Stimulated activated CD8-positive, alpha-beta memory T cell treated with anti-CD3 and anti-CD28 coated beads, Interleukin-7, amount 100 ng/mL, for 24 hours (primary cell): Measurements from ENCODE around the gene HEPACAM.

ENCODE experiments used
- DNase-seq: peaks from one replicate; pipeline ENCODE4 v3.0.0-alpha.2; 2020; ENCODE audit warnings: low read depth

HEPACAM gene

DNA sequence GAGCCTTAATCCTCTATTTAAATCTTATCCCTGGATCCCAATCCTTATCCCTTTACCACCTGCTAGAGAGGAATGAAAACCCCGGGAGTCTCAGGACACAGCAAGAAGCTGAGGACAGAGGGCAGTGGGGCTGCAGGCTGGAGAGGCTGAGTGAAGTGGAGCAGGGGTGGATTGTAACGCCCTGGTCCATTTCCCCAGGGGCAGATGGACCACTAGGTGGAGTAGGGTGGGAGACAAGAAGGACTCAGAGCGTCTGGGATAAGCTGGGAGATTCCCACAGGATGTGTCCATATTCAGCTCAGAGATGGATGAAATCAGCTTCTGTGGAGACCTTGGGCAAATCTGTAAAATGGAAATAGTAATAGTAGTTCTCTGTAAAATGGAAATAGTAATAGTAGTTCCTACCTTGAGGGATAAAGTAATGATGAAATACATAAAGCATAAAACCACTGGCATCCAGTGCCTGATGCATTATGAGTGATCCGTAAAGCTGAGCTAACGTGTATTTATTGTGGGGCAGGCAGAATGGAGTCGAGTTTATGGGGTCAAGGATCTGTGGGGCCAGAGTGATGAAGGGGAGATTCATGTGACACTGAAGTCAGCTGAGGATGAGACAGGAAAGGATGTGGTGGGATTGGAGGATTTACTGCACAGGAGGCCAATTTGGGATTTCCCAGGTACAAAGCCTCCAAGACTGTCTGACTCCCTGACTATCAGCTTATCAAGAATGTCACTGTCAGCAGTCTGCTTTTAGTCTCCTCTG is 36.3 kb downstream of the HEPACAM start:
- no peak for DNase-seq

GRCh38 chr11:124898711-124899110 is 37.1 kb downstream of the HEPACAM start:
- no peak for DNase-seq

- DNase-seq = no peak
These were observed 37.6 kb downstream of the HEPACAM start for GRCh38 chr11:124898263-124898680.

- DNase-seq = no peak
These were observed 38.1 kb downstream of the HEPACAM start, which contains the start of gene ROBO4 for GRCh38 chr11:124897674-124898262. Gene ROBO4, minus strand, starts transcription at chr11:124897865. Its CDS starts 70 bp downstream, at chr11:124897795.

GRCh38 chr11:124896821-124897391 is 38.9 kb downstream of the HEPACAM start:
- no peak for DNase-seq

GRCh38 chr11:124896071-124896750 is 39.6 kb downstream of the HEPACAM start:
- no peak for DNase-seq

DNA sequence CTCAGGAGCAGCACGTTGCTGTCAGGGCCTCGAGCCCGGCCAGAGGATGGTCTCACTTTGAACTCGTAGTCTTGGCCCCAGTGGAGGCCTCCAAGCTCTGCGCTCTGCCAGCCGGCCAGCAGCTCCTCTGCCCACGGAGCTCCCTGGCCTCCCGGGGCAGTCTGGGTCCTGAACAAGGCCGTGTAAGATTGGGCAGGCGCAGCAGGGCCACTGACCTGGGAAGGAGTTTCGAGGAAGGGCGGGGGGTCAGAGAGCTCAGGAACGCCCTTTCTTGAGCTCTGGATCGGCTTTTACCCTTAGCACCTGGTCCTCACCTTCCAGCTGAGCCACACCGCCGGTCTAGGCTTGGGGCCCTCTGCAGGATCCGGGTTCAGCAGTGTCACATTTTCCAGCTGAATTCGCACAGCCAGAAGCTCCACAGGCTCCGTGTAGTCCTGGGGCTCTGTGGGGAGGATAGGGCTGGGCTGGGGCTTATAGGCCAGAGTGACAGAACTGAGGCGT is 40.3 kb downstream of the HEPACAM start:
- DNase-seq = no peak

DNA sequence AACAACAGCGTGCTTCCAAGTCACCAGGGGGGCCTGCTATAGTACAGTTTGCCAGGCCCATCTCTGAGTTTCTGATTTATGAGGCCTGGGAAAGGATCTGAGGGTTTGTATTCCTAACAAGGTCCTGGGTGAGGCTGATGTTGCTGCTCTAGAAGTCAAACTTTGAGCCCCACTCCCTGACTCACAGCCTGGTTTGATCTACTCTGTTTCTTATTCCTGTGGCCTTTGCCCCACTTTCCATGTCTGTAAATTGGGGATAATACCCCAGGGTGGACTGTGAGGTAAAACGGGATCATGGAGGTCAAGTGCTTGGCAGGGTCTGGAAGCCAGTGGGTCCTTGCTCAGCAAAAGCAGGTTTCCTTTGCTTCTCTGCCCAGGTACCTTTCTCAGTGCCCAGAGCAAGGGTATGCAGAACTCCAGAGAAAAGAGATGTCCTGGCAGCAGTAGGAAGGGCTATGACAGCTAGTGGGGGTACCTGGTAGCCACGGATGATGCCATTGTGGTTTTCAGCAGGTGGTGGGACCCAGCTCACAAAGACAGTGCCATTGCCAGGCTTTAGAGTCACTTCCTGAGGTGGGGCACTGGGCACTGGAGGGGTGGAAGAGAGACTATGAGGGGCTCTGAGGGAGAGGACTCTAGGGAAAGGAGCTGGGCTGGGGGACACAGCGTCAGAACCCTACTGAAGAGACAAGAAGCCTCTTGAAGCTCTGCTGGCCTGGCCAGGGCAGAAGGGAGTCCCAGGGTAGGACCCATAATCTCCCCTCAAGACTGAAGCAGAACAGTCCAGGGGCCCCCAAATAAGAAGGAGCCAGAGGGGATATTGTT is 41.0 kb downstream of the HEPACAM start:
- DNase-seq = no peak

DNA sequence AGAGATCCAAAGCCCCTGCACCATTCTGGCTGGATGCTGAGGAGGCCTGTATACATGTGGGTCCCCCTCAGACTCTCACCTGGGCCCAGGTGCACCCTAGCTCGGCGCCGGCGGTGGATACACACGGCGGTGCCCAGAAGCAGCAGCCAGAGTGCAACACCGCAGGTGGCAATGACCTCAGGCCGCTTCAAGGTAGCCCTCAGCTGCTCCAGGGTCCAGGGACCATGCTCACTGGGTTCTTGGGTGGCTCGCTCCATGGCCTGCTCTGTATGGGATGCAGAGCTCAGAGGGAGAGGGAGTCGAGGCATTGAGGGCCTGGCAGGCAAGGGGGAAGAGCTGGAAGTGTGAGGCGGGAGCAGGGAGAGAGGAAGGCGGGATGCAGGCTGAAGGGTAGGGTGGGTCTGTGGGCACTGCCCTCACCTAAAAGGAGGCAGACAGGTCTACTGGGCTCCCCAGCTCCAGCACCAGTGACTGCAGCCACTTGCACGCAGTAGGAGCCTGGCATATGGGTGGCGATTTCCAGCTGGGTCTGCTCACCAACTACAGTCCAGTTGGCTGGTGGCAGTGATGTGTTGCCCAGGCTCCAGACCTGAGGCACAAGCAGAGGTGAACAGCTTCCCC is 42.0 kb downstream of the HEPACAM start:
- no peak for DNase-seq

GRCh38 chr11:124892750-124893454 is 42.9 kb downstream of the HEPACAM start:
- DNase-seq = no peak

DNA sequence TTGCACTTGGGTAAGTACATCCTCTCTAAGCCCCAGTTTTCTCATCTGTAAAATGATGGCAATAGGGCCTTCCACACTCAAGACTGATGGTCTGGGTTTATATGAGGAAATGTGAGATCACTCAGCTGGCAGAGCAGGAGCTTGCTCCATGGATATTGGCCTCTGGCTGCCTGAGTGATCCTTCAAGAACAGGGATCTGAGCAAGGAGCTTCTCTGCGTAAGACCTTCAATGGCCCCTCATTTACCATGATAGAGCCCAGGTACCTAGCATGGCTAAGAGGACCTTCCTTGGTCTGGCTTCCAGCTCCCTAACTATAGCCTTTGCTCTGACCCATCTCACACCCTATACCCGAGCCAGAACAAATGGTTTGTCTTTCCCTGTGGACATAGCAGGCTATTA is 43.7 kb downstream of the HEPACAM start:
- DNase-seq = no peak

- DNase-seq = no peak
These were observed 44.4 kb downstream of the HEPACAM start for GRCh38 chr11:124891373-124891861.

GRCh38 chr11:124890683-124891372 is 45.0 kb downstream of the HEPACAM start:
- no peak for DNase-seq

DNA sequence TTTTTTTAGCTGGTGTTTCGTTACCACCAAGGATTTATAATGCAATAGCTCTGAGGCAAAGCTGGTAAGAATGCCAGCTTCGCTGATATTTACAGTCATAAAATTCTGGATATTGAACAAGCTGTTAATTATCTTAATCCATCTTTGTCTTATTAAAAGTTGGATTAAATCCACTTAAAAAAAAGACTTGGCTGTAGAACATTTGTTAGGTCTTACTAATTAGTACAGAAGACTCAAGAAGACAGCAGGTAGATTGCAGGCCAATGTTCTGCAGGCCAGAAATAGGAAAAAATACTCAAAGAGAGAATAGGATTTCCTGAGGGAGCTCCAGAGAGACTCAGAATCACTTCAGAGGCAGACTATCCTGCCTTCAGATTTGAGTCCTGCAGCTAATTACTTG is 45.7 kb downstream of the HEPACAM start:
- DNase-seq = no peak

DNA sequence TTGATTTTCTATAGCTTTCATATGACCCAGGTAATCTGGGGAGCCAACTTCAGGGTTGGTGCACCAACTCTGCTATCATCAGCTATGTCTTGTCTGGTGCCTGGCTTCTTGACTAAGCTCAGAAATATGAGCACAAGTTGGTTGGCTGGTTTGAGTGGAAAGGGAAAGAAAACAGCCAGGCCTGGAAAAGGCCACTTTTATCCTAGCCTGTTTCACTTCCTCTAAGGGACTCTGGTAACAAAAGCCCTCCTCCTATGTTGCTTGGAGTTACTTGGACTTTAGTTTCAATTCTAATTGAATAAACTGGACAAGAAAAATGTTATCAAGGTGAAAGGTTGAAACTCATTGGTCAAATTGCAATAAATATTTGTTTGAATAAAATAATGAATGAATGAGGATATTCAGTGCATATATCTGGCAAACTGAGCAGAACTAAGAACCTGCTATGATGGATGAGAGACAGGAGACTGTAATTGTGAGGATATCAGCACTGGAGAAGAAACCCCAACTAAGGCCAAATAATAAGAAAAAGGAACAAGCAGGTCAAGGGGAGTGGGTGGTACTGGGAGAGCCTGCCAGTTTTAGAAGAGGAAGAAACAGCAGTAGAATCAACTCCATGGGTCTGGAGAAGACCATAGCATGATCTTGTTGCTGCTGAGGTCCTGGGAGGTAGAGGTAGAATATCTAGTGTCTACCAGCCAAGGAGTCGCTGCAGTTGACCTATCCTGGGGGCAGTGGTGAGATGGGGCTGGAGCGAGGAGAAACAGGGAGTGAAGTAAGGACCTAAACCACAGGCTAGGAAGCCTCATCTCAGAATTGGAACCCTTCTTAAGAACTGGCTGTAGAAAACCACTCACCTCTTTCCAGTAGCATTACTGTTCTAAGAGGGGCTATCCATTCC is 46.4 kb downstream of the HEPACAM start:
- DNase-seq = no peak

DNA sequence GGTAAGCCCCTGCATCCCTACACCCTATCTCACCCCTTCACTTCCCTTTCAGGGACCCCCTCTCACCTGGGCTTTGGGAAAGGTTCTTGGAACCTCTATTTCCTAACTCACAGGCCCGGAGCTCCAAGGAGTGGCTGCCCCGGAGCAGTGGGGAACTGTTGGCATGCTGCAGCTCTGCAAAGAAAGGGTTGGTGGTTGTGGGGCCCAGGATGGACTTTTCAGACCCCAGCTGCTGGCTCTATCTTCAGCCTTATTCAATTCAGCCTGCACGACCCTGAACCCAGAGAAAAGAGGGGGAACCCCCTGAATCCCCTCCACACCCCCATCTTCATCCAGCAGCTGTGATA is 48.2 kb downstream of the HEPACAM start:
- no peak for DNase-seq

GRCh38 chr11:124886978-124887666 is 48.7 kb downstream of the HEPACAM start:
- DNase-seq = no peak

- no peak for DNase-seq
These were observed 49.4 kb downstream of the HEPACAM start for GRCh38 chr11:124886476-124886875.
